Small intestine (tissue), 7 donors: ENCODE results near the gene GALK1. TPM values are rescaled to one million over a fixed set of nuclear protein-coding genes. Genes with fewer than 3 reads are reported as not detected.

ENCODE experiments used
- DNase-seq, 2 donors: peaks; one replicate each; pipeline versions ENCODE4 v3.0.0 to v3.0.0-alpha.2; 2013
- FAIRE-seq: peaks from 2 replicates; lab custom pipeline; 2012; peaks lifted over from hg19 to GRCh38; lab: Jason Lieb, UNC
- H3K27ac ChIP-seq, 3 donors: one replicate each; pipeline ENCODE4 v1.5.1; 2013; ENCODE audit warnings: low read length in 2 of 3, mild to moderate bottlenecking in 2 of 3, control low read depth in 1 of 3, inconsistent platforms in 1 of 3, low read depth in 1 of 3, moderate library complexity in 1 of 3
- H3K27me3 ChIP-seq, 3 donors: one replicate each; pipeline ENCODE4 v1.6.1; 2013; ENCODE audit warnings: low read length in 3 of 3, inconsistent platforms in 1 of 3; ENCODE audit not compliant: control insufficient read depth in 3 of 3, insufficient read depth in 3 of 3
- H3K36me3 ChIP-seq, 3 donors: one replicate each; pipeline ENCODE4 v1.6.1; 2013; ENCODE audit warnings: low read length in 3 of 3, inconsistent platforms in 1 of 3, low read depth in 1 of 3, mild to moderate bottlenecking in 1 of 3, moderate library complexity in 1 of 3; ENCODE audit not compliant: control insufficient read depth in 3 of 3, insufficient read depth in 2 of 3
- H3K4me1 ChIP-seq, 3 donors: one replicate each; pipeline ENCODE4 v1.6.1; 2013; ENCODE audit warnings: low read length in 2 of 3, inconsistent platforms in 1 of 3, low read depth in 1 of 3, mild to moderate bottlenecking in 1 of 3, moderate library complexity in 1 of 3; ENCODE audit not compliant: control insufficient read depth in 3 of 3, insufficient read depth in 2 of 3
- H3K4me3 ChIP-seq, 3 donors: one replicate each; pipeline ENCODE4 v1.5.1; 2013; ENCODE audit warnings: low read length in 3 of 3, control low read depth in 1 of 3, inconsistent platforms in 1 of 3, low read depth in 1 of 3, mild to moderate bottlenecking in 1 of 3, moderate library complexity in 1 of 3
- H3K9me3 ChIP-seq, 2 donors: one replicate each; pipeline ENCODE4 v1.6.1; 2013; ENCODE audit warnings: low read depth in 1 of 2, low read length in 1 of 2; ENCODE audit not compliant: control insufficient read depth in 2 of 2, insufficient read depth in 1 of 2
- WGBS, 3 donors: extraction: QIAGEN DNeasy Blood & Tissue Kit; methylation state at CpG; one replicate each; pipeline ENCODE4 v1.1.7; 2013; 5-methylcytosine and 5-hydroxymethylcytosine counted together
- polyA plus RNA-seq, 4 donors: library from polyadenylated mRNA; stranded (reverse) in 3 of 4; unstranded in 1 of 4; fragments of 200-250 nt in 3 of 4; fragments of 120-200 nt in 1 of 4; gene quantifications; one replicate each; pipeline versions ENCODE4 v1.2.1 to v1.2.3, GENCODE V29; 2013
- donor health status: healthy with polysubstance abuse.
- donor health status: control.
- donor health status: control.
- donor health status: Bipolar disorder and iron deficiency.
- donor health status: healthy.

GALK1 gene
- polyA plus RNA-seq, 4 donors: 43.4 to 116 (median 81.4) TPM

GRCh38 chr17:75758131-75758905 is 6.7 kb downstream of the GALK1 start:
- Histone ChIP-seq H3K9me3 (no peaks in the 10 kb centered on the region), H3K36me3 (peaks cover 9 to 83% (median 17%) of the 10 kb centered on the region in 3 donors), H3K27me3 (no peaks in the 10 kb centered on the region), H3K4me1 (peaks cover 0 to 28% (median 0%) of the 10 kb centered on the region in 3 donors), H3K27ac (no peak overlapping the region), H3K4me3 (no peak overlapping the region)
- DNase-seq: peak in 1 of 2 donors; percentile 27
- no peak for FAIRE-seq
- 90 to 92% (median 91%) methylated on average over 34 to 41 of the region's 41 CpGs for WGBS, 3 donors

DNA sequence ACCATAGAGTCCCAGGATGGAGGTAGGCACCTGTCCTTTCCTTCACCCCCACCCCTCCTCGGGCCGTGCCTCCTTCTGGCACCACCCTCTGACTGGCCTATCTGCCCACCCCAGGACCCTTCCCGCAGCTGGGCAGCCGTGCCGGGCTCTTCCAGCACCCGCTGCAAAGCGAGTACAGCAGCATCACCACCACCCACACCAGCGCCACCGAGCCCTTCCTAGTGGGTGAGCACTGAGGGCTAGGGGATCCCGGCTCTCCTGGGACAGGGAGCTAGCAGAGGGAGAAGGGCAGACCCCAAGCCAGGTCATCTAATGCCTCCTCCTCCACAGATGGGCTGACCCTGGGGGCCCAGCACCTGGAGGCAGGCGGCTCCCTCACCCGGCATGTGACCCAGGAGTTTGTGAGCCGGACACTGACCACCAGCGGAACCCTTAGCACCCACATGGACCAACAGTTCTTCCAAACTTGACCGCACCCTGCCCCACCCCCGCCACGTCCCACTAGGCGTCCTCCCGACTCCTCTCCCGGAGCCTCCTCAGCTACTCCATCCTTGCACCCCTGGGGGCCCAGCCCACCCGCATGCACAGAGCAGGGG is 7.8 kb downstream of the GALK1 start:
- Histone ChIP-seq H3K4me1 (peaks cover 0 to 29% (median 0%) of the 10 kb centered on the region in 3 donors), H3K4me3 (no peak overlapping the region), H3K27me3 (no peaks in the 10 kb centered on the region), H3K36me3 (peaks cover 9 to 83% (median 21%) of the 10 kb centered on the region in 3 donors), H3K9me3 (no peaks in the 10 kb centered on the region), H3K27ac (no peak overlapping the region)
- DNase-seq (no peak), FAIRE-seq (no peak)
- WGBS, 3 donors: 90 to 93% (median 92%) methylated on average over 16 to 21 of the region's 21 CpGs

- Histone ChIP-seq H3K9me3 (no peaks in the 10 kb centered on the region), H3K36me3 (peaks cover 9 to 86% (median 21%) of the 10 kb centered on the region in 3 donors), H3K27ac (no peak overlapping the region), H3K27me3 (no peaks in the 10 kb centered on the region), H3K4me1 (peaks cover 0 to 29% (median 0%) of the 10 kb centered on the region in 3 donors), H3K4me3 (no peak overlapping the region)
- WGBS, 3 donors: 86 to 88% (median 87%) methylated on average over 28 to 29 of the region's 29 CpGs
- DNase-seq (no peak), FAIRE-seq (no peak)
Observed at GRCh38 chr17:75756451-75757085, 8.4 kb downstream of the GALK1 start.

DNA sequence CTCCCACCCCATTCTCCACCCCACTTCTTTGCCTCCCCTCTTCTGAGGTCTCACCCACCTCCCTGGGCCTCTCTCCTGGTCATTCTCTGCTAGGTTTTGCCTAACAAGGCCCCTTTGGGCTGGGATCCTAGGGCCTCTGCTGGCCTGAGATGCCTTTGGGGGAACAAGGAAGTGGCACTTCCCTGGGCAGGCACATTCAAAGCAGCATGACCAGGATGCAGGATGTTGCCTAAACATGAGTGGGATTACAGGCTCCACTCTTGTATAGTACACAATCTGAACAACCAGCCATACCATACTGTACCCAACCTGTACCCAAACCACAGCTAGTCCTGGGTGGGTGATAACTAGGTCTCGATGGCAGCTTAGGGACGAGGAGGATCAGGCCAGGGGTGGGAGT is 9.0 kb downstream of the GALK1 start:
- FAIRE-seq: no peak
- H3K27me3 ChIP-seq: no peaks in the 10 kb centered on the region
- no peak overlapping the region for H3K4me3 ChIP-seq
- 93 to 97% (median 94%) methylated on average over 2 of the region's 2 CpGs for WGBS, 3 donors
- no peak for DNase-seq
- no peak overlapping the region for H3K27ac ChIP-seq
- no peaks in the 10 kb centered on the region for H3K9me3 ChIP-seq
- peaks cover 0 to 29% (median 0%) of the 10 kb centered on the region in 3 donors for H3K4me1 ChIP-seq
- H3K36me3 ChIP-seq: peaks cover 9 to 89% (median 21%) of the 10 kb centered on the region in 3 donors

GRCh38 chr17:75755205-75755901 is 9.6 kb downstream of the GALK1 start:
- 36 to 62% (median 49%) methylated on average over 20 of the region's 20 CpGs for WGBS, 3 donors
- no peak overlapping the region for H3K27ac ChIP-seq
- H3K36me3 ChIP-seq: peaks cover 9 to 91% (median 21%) of the 10 kb centered on the region in 3 donors
- no peaks in the 10 kb centered on the region for H3K27me3 ChIP-seq
- no peaks in the 10 kb centered on the region for H3K9me3 ChIP-seq
- FAIRE-seq (no peak), DNase-seq (peak in 1 of 2 donors; percentile 60)
- H3K4me1 ChIP-seq: peaks cover 0 to 29% (median 0%) of the 10 kb centered on the region in 3 donors
- no peak overlapping the region for H3K4me3 ChIP-seq

GRCh38 chr17:75754378-75755204 is 10.4 kb downstream of the GALK1 start:
- H3K27me3 ChIP-seq: no peaks in the 10 kb centered on the region
- WGBS, 3 donors: 71 to 76% (median 74%) methylated on average over 27 of the region's 27 CpGs
- peak overlapping the region in 1 of 3 donors; percentile 10 for H3K27ac ChIP-seq
- H3K4me3 ChIP-seq: no peak overlapping the region
- FAIRE-seq: no peak
- no peaks in the 10 kb centered on the region for H3K9me3 ChIP-seq
- H3K36me3 ChIP-seq: peaks cover 9 to 93% (median 21%) of the 10 kb centered on the region in 3 donors
- peaks cover 0 to 29% (median 0%) of the 10 kb centered on the region in 3 donors for H3K4me1 ChIP-seq
- peak in 1 of 2 donors; percentile 44 for DNase-seq

DNA sequence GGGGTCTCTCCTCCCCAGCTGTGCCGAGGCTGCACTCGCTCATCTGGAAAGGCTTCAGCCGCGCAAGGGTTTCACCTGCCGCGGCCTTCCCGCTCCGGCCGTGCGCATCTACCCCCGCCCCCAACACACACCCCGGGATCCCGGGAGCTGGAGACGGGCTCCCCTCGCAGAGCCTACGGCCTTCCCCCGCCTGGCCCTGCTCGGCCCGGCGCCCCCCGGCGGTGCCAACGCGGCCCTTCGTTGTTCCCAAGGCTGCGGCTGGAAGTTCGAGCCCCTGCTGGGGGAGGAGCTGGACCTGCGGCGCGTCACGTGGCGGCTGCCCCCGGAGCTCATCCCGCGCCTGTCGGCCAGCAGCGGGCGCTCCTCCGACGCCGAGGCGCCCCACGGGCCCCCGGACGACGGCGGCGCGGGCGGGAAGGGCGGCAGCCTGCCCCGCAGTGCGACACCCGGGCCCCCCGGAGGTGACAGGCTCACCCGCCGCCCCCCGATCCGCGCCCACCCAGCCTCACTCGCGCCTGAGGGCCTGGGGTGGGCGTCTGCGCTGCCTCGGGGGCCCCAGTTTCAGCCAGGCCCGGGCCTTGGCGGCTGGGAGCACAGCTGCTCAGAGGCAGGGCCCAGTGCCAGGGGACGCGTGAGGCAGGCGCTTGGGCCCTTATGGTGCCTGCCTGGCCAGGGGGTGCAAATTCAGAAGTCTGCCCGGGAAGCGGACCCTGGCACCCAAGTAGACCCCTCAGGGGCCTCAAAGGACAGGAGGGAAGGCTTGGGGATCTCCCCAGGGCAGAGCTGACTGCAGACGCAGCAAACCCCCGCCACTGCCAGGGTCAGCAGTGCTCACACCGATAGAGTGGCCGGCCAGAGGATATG is 11.2 kb downstream of the GALK1 start:
- Histone ChIP-seq H3K9me3 (no peaks in the 10 kb centered on the region), H3K27ac (peak overlapping the region in 1 of 3 donors; percentile 10), H3K4me1 (peaks cover 0 to 29% (median 0%) of the 10 kb centered on the region in 3 donors), H3K27me3 (no peaks in the 10 kb centered on the region), H3K4me3 (peak overlapping the region in 2 of 3 donors; percentile 25 to 26), H3K36me3 (peaks cover 10 to 95% (median 21%) of the 10 kb centered on the region in 3 donors)
- DNase-seq (peak in 1 of 2 donors; percentile 89), FAIRE-seq (no peak)
- WGBS, 3 donors: 17 to 67% (median 58%) methylated on average over 36 to 76 of the region's 76 CpGs
